A673 (cell line): ENCODE data around the gene SDK1. TPM values are rescaled to one million over a fixed set of nuclear protein-coding genes. Genes with fewer than 3 reads are reported as not detected.

Experiments
- BruUV-seq: library from RNA; stranded (reverse); fragments of 400-500 nt; replicated peaks from 2 replicates; lab custom pipeline; 2021; lab: Mats Ljungman, UMichigan
- CTCF ChIA-PET: fragments of 300-600 bp; sonication (Branson Sonifier 250); formaldehyde crosslinking; loops from one replicate; lab custom pipeline; 2022; ENCODE audit warnings: antibody characterized with exemption; lab: Charles Lee
- POLR2A ChIA-PET: fragments of 300-600 bp; sonication (Branson Sonifier 250); formaldehyde crosslinking; loops from one replicate; lab custom pipeline; 2022; ENCODE audit warnings: antibody characterized with exemption; ENCODE audit not compliant: low non-redundant PET; lab: Charles Lee
- DNase-seq: peaks from one replicate; pipeline ENCODE4 v3.0.0-alpha.2; 2015; ENCODE audit warnings: low spot score
- H3K27ac ChIP-seq: fragments of 200-600 bp; sonication (generic); 2 replicates; pipeline ENCODE4 v1.5.1; 2016; ENCODE audit warnings: mixed run types, low read depth, mild to moderate bottlenecking, mixed read lengths, antibody characterized with exemption, low read length; ENCODE audit not compliant: poor library complexity, severe bottlenecking
- H3K27me3 ChIP-seq: fragments of 200-600 bp; sonication (generic); replicated peaks from 2 replicates; pipeline ENCODE4 v1.6.1; 2017; ENCODE audit warnings: mixed run types, low read depth, mild to moderate bottlenecking, mixed read lengths, antibody characterized with exemption, low read length; ENCODE audit not compliant: insufficient read depth, poor library complexity
- H3K36me3 ChIP-seq: fragments of 200-600 bp; sonication (generic); 2 replicates; pipeline ENCODE4 v1.6.1; 2016; ENCODE audit warnings: mixed run types, mild to moderate bottlenecking, mixed read lengths, antibody characterized with exemption, low read length; ENCODE audit not compliant: insufficient read depth, poor library complexity, severe bottlenecking
- H3K4me1 ChIP-seq: fragments of 200-600 bp; sonication (generic); 2 replicates; pipeline ENCODE4 v1.6.1; 2017; ENCODE audit warnings: mixed run types, mild to moderate bottlenecking, mixed read lengths, antibody characterized with exemption, low read length; ENCODE audit not compliant: insufficient read depth, poor library complexity, severe bottlenecking
- H3K4me3 ChIP-seq: fragments of 200-600 bp; sonication (generic); 2 replicates; pipeline ENCODE4 v1.5.1; 2016; ENCODE audit warnings: low read depth, mixed run types, mild to moderate bottlenecking, mixed read lengths, low read length; ENCODE audit not compliant: poor library complexity, severe bottlenecking
- H3K9me3 ChIP-seq: fragments of 200-600 bp; sonication (generic); 2 replicates; pipeline ENCODE4 v1.6.1; 2016; ENCODE audit warnings: mixed run types, low read depth, mild to moderate bottlenecking, mixed read lengths, antibody characterized with exemption, low read length; ENCODE audit not compliant: poor library complexity, severe bottlenecking
- EZH2 ChIP-seq: fragments of 200-600 bp; sonication (generic); IDR thresholded peaks from 2 replicates; pipeline ENCODE4 v1.6.1; 2017; ENCODE audit warnings: borderline replicate concordance, low read depth, mild to moderate bottlenecking, mixed read lengths, antibody characterized with exemption, low read length; ENCODE audit not compliant: poor library complexity, severe bottlenecking
- intact Hi-C: fragments of 100-400 bp; cut with micrococcal nuclease; formaldehyde crosslinking; loops from one replicate; pipeline ENCODE4 v1.10.0; 2022; ENCODE audit not compliant: unreplicated experiment
- total RNA-seq: library from RNA; stranded (reverse); gene quantifications from 2 replicates; pipeline ENCODE4 v1.2.3, GENCODE V29; 2021
- TF ChIP-seq, protein P1 (sequence below): fragments of 300-800, 200-600 bp; sonication (generic); conservative IDR thresholded peaks from 2 replicates; pipeline ENCODE4 v1.5.1; 2017; ENCODE audit warnings: low read depth, mild to moderate bottlenecking, antibody characterized with exemption, low read length, moderate library complexity, mixed read lengths

SDK1 gene
- total RNA-seq, 1 experiment from 2014 or later, result 14.7 TPM

GRCh38 chr7:4136501-4137110, 835.6 kb downstream of the SDK1 start:
- H3K4me3 ChIP-seq, result no peak overlapping the region
- intact Hi-C loops, result no loop called here
- peak; percentile 7 for DNase-seq
- no peaks in the 10 kb centered on the region for H3K36me3 ChIP-seq
- BruUV-seq, result no TSS peak
- no peak for TF ChIP-seq EZH2
- TF ChIP-seq, protein P1, sequence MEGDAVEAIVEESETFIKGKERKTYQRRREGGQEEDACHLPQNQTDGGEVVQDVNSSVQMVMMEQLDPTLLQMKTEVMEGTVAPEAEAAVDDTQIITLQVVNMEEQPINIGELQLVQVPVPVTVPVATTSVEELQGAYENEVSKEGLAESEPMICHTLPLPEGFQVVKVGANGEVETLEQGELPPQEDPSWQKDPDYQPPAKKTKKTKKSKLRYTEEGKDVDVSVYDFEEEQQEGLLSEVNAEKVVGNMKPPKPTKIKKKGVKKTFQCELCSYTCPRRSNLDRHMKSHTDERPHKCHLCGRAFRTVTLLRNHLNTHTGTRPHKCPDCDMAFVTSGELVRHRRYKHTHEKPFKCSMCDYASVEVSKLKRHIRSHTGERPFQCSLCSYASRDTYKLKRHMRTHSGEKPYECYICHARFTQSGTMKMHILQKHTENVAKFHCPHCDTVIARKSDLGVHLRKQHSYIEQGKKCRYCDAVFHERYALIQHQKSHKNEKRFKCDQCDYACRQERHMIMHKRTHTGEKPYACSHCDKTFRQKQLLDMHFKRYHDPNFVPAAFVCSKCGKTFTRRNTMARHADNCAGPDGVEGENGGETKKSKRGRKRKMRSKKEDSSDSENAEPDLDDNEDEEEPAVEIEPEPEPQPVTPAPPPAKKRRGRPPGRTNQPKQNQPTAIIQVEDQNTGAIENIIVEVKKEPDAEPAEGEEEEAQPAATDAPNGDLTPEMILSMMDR, result no peak
- H3K27me3 ChIP-seq, result no peaks in the 10 kb centered on the region
- POLR2A ChIA-PET, result no interaction called here
- no peaks in the 10 kb centered on the region for H3K4me1 ChIP-seq
- CTCF ChIA-PET, result no interaction called here
- H3K27ac ChIP-seq, result no peak overlapping the region
- H3K9me3 ChIP-seq, result no peaks in the 10 kb centered on the region

GRCh38 chr7:4137552-4137951, 836.5 kb downstream of the SDK1 start:
- intact Hi-C loops, result no loop called here
- no peak overlapping the region for H3K27ac ChIP-seq
- no peaks in the 10 kb centered on the region for H3K4me1 ChIP-seq
- H3K27me3 ChIP-seq, result no peaks in the 10 kb centered on the region
- H3K36me3 ChIP-seq, result no peaks in the 10 kb centered on the region
- ChIA-PET CTCF (no interaction called here), POLR2A (no interaction called here)
- DNase-seq, result no peak
- no TSS peak for BruUV-seq
- TF ChIP-seq EZH2, result no peak
- TF ChIP-seq, protein P1, result no peak
- no peaks in the 10 kb centered on the region for H3K9me3 ChIP-seq
- no peak overlapping the region for H3K4me3 ChIP-seq

DNA sequence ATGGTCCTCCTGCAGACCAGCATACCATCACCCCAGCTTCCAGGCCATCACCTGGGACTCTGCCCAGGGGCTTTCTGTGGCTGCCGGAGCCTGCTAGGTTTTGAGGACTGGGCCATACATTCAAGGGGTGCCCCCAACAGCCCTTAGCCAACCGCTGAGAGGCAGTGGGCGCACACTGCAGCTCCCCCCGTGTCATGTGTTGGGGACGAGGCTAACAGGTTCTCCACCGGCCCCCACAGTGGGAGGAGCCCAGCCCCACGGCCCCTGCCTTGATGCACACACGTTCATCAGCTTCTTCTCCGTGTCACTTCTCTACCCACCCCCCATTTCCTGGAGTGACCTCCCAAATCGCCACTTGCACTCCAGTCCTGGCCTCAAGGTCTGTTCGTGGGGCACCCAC, 837.8 kb downstream of the SDK1 start:
- DNase-seq, result no peak
- no peak for TF ChIP-seq EZH2
- TF ChIP-seq, protein P1, result no peak
- ChIA-PET POLR2A (no interaction called here), CTCF (no interaction called here)
- Histone ChIP-seq H3K4me1 (no peaks in the 10 kb centered on the region), H3K9me3 (no peaks in the 10 kb centered on the region), H3K27ac (no peak overlapping the region), H3K27me3 (no peaks in the 10 kb centered on the region), H3K4me3 (no peak overlapping the region), H3K36me3 (no peaks in the 10 kb centered on the region)
- BruUV-seq, result no TSS peak
- intact Hi-C loops, result no loop called here
